ENCODE measurements around the gene JMJD1C.
"Not testable (repeated sequence)": the region's sequence is repeated elsewhere in the genome, so short reads cannot be mapped to it uniquely, and the experiment has no call there.

The JMJD1C gene

DNA sequence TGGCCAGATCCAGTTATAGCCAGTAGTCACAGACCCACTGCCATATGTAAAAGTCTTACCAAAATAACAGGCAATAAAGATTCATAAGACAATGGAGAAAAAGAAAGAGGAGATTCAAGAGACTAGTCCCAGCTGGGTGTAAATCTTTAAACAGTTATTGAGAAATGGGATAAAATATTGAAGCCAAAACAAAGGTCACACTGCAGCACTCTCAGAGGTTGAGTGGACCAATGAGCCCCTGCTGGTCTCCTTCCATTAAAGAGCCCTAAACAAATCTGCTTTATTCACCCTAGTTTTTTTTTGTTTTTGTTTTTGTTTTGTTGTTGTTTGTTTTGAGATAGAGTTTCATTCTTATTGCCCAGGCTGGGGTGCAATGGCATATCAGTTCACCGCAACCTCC lies 98.8 kb downstream of the JMJD1C start:
- DNase-seq = no peak

DNA sequence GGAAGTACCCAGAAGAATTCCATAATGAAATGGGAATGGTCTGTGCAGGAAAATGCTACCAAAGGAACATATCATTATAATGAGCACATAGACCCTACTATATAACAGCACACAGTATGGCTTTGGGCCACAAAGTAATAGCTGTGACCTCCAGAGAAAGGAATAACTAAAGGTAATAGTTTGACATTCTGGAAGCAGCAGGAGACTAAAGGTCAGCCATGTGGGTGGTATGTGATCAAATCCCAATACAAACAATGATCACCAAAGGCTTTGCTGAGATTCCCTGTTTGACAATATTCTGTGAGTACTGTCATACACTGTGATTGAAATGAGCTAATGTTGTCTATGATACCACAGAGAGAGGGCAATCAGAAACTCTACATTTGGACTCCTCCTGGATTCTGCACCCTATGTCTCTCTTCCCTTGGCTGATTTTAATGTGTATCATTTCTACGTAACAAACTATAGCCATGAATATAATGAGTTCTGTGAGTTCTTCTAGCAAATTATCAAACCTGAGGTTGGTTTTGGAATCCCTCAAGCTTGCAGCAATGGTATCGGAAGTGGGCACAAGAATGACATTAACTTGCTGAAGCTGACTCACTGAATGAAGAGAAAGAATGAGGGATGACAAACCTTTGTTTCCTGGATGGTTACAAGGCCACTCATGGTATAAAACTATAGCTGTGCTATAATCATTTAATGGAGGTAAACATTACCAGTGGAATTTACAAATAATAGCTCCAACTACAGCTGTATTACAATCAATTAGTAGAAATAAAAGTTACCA lies 99.6 kb downstream of the JMJD1C start:
- no peak for DNase-seq

DNA sequence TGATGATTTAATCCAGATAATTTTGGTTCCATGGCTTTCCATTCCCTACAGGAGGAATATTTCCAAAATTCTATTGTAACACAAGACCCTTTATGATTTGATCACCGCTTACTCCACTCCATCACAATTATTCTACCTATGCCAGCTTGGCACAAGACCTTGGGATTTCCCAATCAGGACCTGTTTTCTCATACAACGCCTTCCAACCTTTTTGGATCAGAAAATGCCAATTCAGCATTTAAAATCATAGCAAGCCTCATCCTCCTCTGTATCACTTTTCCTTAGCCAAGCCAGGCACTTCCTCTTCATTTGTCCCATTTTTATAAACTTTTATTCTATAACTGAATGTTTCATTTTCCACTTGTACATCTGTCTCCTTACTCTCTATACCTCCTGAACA lies 100.9 kb downstream of the JMJD1C start:
- no peak for DNase-seq

DNA sequence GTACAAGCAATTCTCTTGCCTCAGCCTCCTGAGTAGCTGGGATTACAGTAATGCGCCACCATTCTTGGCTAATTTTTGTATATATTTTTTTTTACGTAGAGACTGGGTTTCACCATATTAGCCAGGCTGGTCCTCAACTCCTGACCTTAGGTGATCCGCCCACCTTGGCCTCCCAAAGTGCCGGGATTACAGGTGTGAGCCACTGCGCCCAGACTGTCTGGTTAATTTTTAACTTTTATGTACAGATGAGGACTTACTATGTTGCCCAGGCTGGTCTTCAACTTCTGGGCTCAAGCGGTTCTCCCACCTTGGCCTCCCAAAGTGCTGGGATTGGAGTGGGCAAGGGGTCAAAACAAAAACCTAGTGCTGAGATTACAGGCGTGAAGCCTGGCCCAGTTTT lies 101.8 kb downstream of the JMJD1C start:
- DNase-seq = no peak

DNA sequence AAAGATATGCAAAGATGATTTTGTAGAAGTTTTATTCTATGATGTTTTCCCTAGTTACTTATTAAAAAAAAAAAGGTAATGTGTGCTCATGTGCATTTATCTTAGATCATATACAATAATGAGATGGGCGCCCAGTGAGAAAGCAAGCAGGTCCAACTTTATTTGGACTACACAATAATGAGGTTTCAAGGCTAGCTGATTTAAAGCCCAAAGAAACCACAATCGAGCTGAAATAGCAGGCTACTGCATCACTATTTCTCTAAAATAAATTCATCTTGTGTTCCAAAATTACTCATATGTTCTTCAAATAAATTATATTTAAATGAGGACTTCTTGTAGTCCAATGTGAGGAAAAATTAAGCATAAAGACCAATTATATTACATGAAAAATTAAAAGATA lies 110.1 kb downstream of the JMJD1C start:
- DNase-seq = no peak

DNA sequence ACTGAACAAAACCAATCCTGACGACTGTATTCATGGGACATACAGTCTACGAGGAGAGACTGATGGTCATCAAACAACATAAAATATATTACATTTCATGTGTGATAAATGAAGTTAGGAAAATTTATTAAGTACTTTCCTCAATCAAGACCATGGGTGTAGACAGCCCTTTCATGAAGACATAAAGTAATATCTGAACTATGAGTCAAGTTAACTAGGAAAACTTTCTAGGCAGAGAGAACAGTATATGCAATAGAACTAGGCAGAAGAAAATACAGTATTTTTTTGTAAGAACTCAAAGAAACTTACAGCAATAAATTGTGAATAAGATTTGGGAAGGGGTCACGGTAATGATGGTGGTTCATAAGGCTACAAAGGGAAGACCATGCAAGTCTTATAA lies 112.8 kb downstream of the JMJD1C start:
- DNase-seq = no peak

DNA sequence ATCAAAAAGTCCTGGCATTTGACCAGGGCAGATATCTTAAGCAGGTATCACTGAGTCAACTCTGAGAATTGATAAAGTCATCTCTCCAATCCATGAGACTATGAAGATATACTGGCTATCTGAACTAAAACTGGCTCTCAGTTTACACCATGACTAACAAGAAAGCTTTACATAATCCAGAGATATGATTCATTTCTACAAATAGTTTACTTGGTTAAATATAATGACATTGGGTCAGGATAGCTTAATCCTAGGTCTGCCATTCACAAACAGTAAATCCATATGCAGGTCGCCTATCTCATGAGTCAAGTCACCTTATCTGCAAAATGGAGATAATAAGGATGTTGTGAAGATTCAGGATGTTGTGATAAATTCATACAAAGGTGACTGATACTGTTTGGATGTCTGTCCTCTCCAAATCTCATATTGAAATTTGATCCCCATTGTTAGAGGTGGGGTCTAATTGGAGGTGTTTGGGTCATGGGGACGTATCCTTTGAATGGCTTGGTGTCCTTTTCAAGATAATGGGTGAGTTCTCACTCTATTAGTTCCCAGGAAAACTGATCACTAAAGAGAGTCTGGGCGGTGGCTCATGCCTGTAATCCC lies 117.4 kb downstream of the JMJD1C start:
- no peak for DNase-seq

DNA sequence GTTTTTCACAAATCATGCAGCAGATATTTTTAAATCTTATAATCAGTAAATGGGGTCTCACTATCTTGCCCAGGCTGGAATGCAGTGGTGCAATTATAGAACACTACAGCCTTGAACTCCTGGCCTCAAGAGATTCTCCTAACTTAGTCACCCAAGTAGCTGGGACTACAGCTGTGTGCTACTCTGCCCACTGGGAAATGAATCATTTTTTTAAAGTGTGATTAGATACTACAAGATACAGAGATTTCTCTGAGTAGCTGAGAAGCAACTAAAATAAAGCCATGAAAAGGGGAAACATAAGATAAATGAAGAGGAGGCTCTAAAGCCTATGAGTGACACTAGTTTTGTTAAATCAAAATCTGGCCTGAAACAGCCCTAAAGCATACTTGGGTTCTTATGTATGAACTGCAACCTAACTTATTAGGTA lies 119.7 kb downstream of the JMJD1C start:
- no peak for DNase-seq

DNA sequence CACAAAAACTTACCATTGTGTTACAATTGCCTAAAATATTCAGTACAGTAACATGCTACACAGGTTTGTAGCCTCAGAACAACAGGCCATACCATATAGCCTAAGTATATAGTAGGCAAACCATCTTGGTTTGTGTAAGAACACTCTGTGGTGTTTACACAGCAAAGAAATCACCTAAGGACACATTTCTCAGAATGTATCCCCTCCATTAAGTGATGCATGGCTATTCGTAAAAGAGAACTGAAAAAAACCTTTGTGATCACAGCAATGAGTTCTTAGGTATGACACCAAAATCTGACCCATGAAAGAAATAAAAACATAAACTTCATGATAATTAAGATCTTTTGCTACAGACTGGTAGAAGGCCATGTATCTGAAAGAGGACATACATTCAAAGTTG lies 121.5 kb downstream of the JMJD1C start:
- DNase-seq = no peak

DNA sequence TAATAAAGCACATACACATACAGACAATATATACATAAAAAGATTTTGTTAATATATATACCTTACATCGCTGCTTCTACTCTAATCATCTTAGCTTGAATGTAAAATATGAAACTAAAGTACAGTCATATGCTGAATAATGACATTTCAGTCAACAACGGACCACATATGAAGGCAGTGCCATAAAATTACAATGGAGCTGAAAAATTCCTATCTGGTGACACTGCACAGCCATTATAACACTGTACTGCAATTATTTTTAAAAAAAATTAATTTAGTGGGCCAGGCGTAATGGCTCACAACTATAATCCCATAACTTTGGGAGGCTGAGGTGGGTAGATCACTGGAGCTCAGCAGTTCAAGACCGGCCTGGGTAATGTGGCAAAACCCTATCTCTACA lies 122.3 kb downstream of the JMJD1C start:
- no peak for DNase-seq

DNA sequence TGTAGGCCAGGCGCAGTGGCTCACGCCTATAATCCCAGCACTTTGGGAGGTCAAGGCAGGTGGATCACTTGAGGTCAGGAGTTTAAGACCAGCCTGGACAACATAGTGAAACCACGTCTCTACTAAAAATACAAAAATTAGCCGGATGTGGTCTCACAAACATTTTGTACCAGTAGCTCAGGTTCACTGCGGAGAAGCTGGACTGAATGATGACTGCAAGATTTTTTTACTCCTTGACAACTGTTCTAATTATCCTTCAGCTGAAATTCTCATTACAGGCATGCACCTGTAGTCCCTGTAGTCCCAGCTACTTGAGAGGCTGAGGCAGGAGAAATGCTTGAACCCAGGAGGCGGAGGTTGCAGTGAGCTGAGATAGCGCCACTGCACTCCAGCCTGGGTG lies 126.1 kb downstream of the JMJD1C start:
- not testable (repeated sequence) for DNase-seq

DNA sequence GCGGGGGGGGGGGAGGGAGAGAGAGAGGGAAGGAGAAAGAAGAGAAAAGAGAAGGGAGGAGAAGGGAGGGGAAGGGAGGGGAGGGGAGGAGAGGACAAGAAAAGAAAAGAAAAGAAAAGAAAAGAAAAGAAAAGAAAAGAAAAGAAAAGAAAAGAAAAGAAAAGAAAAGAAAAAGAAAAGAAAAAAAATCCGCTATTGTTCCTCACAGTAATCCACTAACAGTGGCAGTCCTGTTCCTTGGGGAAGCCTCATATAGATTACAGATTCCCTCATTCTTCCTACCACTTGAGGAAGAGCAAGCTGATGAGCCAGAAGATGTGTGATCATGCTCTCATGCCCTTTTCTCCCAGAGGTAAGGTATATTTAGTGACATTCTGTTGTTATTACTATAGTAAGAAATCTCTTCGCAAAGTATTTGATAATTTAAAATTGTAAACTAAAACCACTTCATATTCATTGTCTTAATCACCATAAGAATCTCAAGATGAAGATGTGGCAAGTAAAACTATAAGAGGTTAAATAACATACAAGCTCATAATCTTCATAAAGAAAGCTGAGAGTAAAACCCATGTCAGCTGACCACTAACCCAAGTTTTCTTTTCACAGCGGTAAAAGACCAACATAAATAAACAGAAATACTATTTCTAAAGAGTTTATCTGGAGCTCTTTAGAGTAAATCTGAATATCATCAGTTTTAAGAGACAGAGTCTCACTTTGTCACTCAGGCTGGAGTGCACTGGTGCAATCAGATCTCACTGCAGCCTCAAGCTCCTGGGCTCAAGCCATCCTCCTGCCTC lies 128.1 kb downstream of the JMJD1C start:
- DNase-seq = no peak

DNA sequence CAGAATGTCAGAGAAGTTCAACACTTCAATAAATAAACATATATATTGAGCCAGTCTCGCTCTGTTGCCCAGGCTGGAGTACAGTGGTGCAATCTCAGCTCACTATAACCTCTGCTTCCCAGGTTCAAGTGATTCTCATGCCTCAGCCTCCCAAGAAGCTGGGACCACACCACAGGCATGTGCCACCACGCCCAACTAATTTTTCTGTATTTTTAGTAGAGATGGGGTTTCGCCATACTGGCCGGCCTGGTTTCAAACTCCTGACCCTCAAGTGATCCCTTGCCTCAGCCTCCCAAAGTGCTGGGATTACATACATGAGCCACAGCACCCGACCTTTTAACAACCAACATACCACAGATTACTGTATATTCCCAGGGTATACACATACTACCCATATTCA lies 134.2 kb downstream of the JMJD1C start:
- no peak for DNase-seq

DNA sequence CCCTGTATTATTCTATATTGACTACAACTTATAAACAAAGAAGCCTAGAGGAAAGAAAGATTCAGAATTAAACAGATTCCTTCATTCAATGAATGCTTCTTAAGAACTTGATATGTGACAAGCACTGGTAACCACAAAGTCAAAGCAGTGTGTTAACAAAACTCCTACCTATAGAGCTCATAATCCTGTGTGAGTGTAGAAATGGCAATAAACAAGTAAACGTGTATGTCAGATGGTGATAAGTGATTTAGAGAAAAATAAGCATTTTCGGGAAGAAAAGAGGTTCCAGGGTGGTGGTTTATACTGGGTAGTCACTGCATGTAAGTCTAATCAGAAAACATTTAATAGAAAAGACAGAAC lies 141.3 kb downstream of the JMJD1C start:
- no peak for DNase-seq

DNA sequence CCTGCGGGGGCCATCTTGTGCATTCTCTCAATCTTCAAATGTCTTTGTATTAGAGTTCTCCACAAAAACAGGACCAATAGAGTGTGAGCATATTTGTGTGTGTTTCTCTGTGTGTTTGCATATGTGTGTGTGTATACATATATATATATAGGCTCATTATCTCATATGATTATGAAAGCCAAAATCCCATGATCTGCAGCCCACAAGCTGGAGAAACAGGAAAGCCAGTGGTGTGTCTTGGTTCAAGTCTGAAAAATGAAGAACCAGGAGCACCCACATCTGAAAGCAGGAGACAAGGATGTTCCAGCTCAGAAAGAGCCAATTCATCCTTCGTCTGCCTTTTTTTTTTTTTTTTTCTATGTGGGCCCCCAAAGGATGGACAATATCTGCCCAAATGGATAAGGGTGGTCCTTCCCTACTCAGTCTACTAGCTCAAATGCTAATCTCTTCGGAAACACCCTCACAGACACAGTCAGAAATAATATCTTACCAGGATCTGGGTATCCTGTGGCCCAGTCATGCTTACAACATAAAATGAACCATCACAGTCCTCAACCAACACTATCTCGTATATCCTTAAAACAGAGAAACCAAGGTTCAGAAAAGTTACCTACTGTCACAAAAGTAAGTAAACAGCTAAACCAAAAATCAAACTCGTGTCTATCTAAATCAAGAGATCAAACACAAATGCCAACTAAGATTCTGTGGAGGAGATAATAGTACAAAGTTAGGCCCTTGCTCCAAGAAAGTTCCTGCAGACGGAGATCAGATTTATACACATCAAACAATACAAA lies 141.9 kb downstream of the JMJD1C start:
- DNase-seq = no peak

DNA sequence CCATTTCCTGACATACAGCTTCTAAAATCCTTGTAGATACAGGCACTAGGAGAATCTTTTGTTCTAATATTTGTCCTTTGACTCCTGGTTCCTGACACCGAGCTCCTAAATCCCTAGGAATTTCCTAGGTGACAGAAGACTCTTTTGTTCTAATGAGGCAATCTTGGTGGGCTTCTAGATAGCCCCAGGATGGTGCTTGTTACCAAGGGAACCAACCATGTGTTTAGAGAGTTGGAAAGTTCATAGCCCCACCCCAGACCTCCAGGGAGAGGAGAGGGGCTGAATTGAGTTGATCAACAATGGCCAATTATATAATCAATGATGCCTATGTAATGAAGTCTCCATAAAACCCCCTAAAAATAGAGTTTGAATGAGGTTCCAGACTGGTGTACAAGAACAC lies 145.1 kb downstream of the JMJD1C start:
- no peak for DNase-seq

DNA sequence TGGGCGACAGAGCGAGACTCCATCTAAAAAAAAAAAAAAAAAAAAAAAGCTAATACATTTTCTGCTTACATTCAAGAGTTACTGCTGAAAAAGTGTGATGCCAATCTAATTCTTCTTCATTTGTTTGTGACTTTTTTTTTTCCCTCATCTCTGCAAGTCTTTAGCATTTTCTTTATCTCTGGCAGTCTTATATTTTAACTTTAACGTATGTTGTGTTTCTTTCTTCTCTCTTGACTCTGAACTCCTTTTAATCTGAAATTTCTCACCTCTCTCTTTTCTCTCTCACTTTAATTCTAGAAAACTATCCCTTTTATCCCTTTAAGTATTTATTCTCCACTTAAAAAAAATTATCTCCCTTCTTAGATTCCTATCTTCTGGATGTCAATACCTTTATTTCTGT lies 146.5 kb downstream of the JMJD1C start:
- DNase-seq = no peak

DNA sequence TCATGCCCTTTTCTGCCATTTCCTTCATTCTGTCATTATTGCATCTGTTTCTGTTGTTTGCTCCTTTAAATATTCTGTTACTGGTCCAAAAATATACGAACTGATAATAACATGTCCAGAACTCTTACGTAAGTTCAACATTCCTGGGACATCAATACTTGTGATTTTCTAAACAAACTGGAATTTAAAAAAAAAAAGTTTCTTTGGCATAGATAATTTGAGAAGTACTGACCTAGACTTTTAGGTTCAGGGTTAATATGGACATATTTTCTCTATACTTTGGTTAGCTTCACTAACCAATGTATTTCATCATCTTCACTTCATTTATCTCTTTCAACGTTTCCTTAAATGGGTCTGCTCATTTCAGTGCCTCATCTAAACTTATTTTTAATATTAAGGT lies 147.3 kb downstream of the JMJD1C start:
- no peak for DNase-seq

DNA sequence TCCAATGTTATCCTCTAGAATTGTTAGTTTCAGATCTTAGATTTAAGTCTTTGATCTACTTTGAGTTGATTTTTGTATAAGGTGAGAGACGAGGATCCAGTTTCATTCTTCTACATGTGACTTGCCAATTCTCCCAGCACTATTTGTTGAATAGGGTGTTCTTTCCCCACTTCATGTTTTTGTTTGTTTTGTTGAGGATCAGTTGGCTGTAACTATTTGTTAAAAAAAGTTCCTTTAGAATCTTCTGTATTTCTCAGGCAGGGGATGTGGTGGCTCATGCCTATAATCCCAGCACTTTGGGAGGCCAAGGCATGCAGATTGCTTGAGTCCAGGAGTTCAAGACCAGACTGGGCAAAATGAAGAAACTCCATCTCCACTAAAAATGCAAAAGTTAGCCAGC lies 151.8 kb downstream of the JMJD1C start:
- DNase-seq = no peak

DNA sequence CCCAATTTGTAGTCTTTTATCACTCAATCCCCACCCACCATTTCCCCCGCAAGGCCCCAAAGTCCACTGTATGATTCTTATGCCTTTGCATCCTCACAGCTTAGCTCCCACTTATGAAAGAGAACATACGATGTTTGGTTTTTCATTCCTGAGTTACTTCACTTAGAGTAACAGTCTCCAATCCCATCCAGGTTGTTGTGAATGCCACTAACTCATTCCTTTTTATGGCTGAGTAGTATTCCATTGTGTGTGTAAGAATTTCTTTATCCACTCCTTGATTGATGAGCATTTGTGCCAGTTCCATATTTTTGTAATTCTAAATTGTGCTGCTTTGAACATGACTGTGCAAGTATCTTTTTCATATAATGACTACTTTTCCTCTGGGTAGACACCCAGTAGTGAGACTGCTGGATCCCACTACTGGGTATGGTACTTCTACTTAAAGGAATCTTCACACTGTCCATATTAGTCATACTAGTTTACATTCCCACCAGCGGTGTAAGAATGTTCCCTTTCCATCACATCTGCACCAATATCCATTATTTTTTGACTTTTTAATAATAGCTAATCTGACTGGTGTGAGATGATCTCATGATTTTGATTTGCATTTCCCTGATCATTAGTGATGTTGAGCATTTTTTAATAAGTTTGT lies 152.6 kb downstream of the JMJD1C start:
- no peak for DNase-seq

DNA sequence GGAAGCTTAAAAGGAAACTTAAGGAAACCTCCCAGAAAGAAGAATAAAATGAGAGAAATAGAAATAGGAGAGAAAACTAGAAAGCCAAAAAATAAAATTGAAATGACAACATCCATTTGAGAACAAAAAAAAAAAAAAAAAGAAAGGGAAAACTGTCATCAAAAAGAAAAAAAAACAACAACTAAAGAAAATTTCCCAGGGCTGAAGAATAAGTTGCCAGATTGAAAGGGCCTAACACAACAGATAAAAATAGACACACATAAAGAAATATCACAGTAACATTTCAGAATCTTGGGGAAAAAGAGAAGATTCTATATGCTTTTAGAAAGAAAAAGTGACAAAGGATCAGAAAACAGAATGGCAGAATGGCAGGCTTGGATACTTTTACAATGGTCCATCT lies 157.1 kb downstream of the JMJD1C start:
- no peak for DNase-seq
